Fibroblast of lung (primary cell): ENCODE results near the gene INTS4. TPM values are rescaled to one million over a fixed set of nuclear protein-coding genes. Genes with fewer than 3 reads are reported as not detected.
"Not testable (repeated sequence)": the region's sequence is repeated elsewhere in the genome, so short reads cannot be mapped to it uniquely, and the experiment has no call there.

Experiments
- DNase-seq, 2 donors: peaks; one replicate each; pipeline versions ENCODE4 v3.0.0 to v3.0.0-alpha.2; 2010; ENCODE audit warnings: low read depth in 2 of 2
- H2AFZ ChIP-seq: 2 replicates; pipeline ENCODE4 v1.5.1; 2012; ENCODE audit warnings: low read length, control low read depth, inconsistent platforms
- H3K27ac ChIP-seq: 2 replicates; pipeline ENCODE4 v1.5.1; 2011; ENCODE audit warnings: low read length, control low read depth; ENCODE audit not compliant: insufficient read depth
- H3K27me3 ChIP-seq: 2 replicates; pipeline ENCODE4 v1.5.1; 2011; ENCODE audit warnings: mild to moderate bottlenecking, low read length; ENCODE audit not compliant: control insufficient read depth, insufficient read depth
- H3K36me3 ChIP-seq: 2 replicates; pipeline ENCODE4 v1.5.1; 2011; ENCODE audit warnings: low read length; ENCODE audit not compliant: control insufficient read depth, insufficient read depth
- H3K4me1 ChIP-seq: 2 replicates; pipeline ENCODE4 v1.5.1; 2011; ENCODE audit warnings: low read length; ENCODE audit not compliant: control insufficient read depth, insufficient read depth; ENCODE audit errors: extremely low read depth
- H3K4me2 ChIP-seq: 2 replicates; pipeline ENCODE4 v1.5.1; 2011; ENCODE audit warnings: low read length, control low read depth; ENCODE audit not compliant: insufficient read depth; ENCODE audit errors: extremely low read depth
- H3K4me3 ChIP-seq, 4 experiments: fragments of 200-600 bp in 1 of 4; sonication (generic) in 1 of 4; replicated peaks in 1 of 4; 2 replicates each; pipeline ENCODE4 v1.5.1; 2011 to 2016; ENCODE audit warnings: low read length in 4 of 4, low read depth in 3 of 4, mild to moderate bottlenecking in 3 of 4, control low read depth in 2 of 4, inconsistent platforms in 1 of 4, mixed read lengths in 1 of 4; ENCODE audit not compliant: insufficient read depth in 1 of 4; ENCODE audit errors: control extremely low read depth in 1 of 4
- H3K79me2 ChIP-seq: 2 replicates; pipeline ENCODE4 v1.5.1; 2012; ENCODE audit warnings: mild to moderate bottlenecking, low read length, inconsistent platforms; ENCODE audit not compliant: control insufficient read depth, insufficient read depth
- H3K9ac ChIP-seq: 2 replicates; pipeline ENCODE4 v1.5.1; 2011; ENCODE audit warnings: mild to moderate bottlenecking, low read length, control low read depth; ENCODE audit not compliant: insufficient read depth
- H3K9me3 ChIP-seq: 2 replicates; pipeline ENCODE4 v1.5.1; 2012; ENCODE audit warnings: low read depth, low read length; ENCODE audit not compliant: control insufficient read depth, insufficient read depth
- H4K20me1 ChIP-seq: 2 replicates; pipeline ENCODE4 v1.5.1; 2011; ENCODE audit warnings: low read length; ENCODE audit not compliant: control insufficient read depth, insufficient read depth; ENCODE audit errors: extremely low read depth
- CTCF ChIP-seq, 2 donors: IDR thresholded peaks in 1 of 2; conservative IDR thresholded peaks in 1 of 2; 1 replicate in 1 of 2; 2 replicates in 1 of 2; pipeline ENCODE4 v1.5.1; 2011 to 2012; ENCODE audit warnings: low read length in 2 of 2, control low read depth in 1 of 2, inconsistent platforms in 1 of 2, low read depth in 1 of 2, mild to moderate bottlenecking in 1 of 2
- EZH2 ChIP-seq: IDR thresholded peaks from 2 replicates; pipeline ENCODE4 v1.5.1; 2012; ENCODE audit warnings: low read length, control low read depth, mild to moderate bottlenecking; ENCODE audit errors: missing control alignments
- polyA plus RNA-seq, 2 donors: library from polyadenylated mRNA; depleted of rRNA in 1 of 2; stranded (reverse) in 1 of 2; unstranded in 1 of 2; fragments of >200 nt; gene quantifications; 2 replicates each; pipeline ENCODE4 v1.2.1, GENCODE V29; 2011 to 2012; ENCODE audit warnings: missing spikeins in 1 of 2
- total RNA-seq: library from RNA; depleted of rRNA; stranded (reverse); fragments of >200 nt; gene quantifications from 2 replicates; pipeline ENCODE4 v1.2.1, GENCODE V29; 2014

The INTS4 gene
- total and polyA plus RNA-seq, 2 donors (not counting 1 experiment from before 2014, with no cell fraction given) = 17.2 to 38.6 TPM

- peaks cover 3% of the 10 kb centered on the region for H3K4me1 ChIP-seq
- no peaks in the 10 kb centered on the region for H3K36me3 ChIP-seq
- no peak overlapping the region for H2AFZ ChIP-seq
- H4K20me1 ChIP-seq = no peaks in the 10 kb centered on the region
- H3K27me3 ChIP-seq = no peaks in the 10 kb centered on the region
- no peak for DNase-seq
- H3K4me3 ChIP-seq = no peak overlapping the region
- H3K9me3 ChIP-seq = no peaks in the 10 kb centered on the region
- no peak overlapping the region for H3K4me2 ChIP-seq
- H3K27ac ChIP-seq = no peak overlapping the region
- H3K79me2 ChIP-seq = peaks cover 19% of the 10 kb centered on the region
- TF ChIP-seq CTCF (conservative IDR thresholded peaks at IDR 0.05 in 1 of 2, IDR thresholded peaks at IDR 0.05 in 1 of 2; ENCODE audit: low read depth in 1 of 2, low read length in 2 of 2) (no peak), EZH2 (no peak)
- no peak overlapping the region for H3K9ac ChIP-seq
Measured at GRCh38 chr11:77990981-77991380, 3.5 kb downstream of the INTS4 start.

DNA sequence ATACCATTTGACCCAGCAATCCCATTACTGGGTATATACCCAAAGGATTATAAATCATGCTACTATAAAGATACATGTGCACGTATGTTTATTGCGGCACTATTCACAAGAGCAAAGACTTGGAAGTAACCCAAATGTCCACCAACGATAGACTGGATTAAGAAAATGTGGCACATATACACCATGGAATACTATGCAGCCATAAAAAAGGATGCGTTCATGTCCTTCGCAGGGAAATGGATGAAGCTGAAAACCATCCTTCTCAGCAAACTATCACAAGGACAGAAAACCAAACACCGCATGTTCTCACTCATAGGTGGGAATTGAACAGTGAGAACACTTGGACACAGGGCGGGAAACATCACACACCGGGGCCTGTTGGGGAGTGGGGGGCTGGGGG is 8.0 kb downstream of the INTS4 start:
- not testable (repeated sequence) for H3K4me2 ChIP-seq, H3K9ac ChIP-seq, H3K79me2 ChIP-seq, H2AFZ ChIP-seq, H3K4me1 ChIP-seq, H3K27me3 ChIP-seq, H3K36me3 ChIP-seq, H3K4me3 ChIP-seq, DNase-seq, H4K20me1 ChIP-seq, H3K9me3 ChIP-seq, H3K27ac ChIP-seq

GRCh38 chr11:77981346-77981947 is 13.0 kb downstream of the INTS4 start:
- H3K4me1 ChIP-seq = no peaks in the 10 kb centered on the region
- H3K79me2 ChIP-seq = no peaks in the 10 kb centered on the region
- no peak overlapping the region for H3K27ac ChIP-seq
- no peaks in the 10 kb centered on the region for H3K27me3 ChIP-seq
- peaks cover 2% of the 10 kb centered on the region for H3K36me3 ChIP-seq
- TF ChIP-seq EZH2 (no peak), CTCF (conservative IDR thresholded peaks at IDR 0.05 in 1 of 2, IDR thresholded peaks at IDR 0.05 in 1 of 2; ENCODE audit: low read depth in 1 of 2, low read length in 2 of 2) (no peak)
- no peaks in the 10 kb centered on the region for H4K20me1 ChIP-seq
- no peak overlapping the region for H3K4me3 ChIP-seq
- DNase-seq = no peak
- H3K9me3 ChIP-seq = no peaks in the 10 kb centered on the region
- no peak overlapping the region for H3K4me2 ChIP-seq
- no peak overlapping the region for H2AFZ ChIP-seq
- H3K9ac ChIP-seq = no peak overlapping the region
